OCI-LY1 (cell line): Measurements from ENCODE around the gene HYAL2.
"Not testable (repeated sequence)": the region's sequence is repeated elsewhere in the genome, so short reads cannot be mapped to it uniquely, and the experiment has no call there.

Experiments
- H2AFZ ChIP-seq: fragments of 200-600 bp; sonication (generic), shearing (Covaris generic); 2 replicates; pipeline ENCODE4 v1.6.0; 2014; ENCODE audit warnings: antibody characterized with exemption, mild to moderate bottlenecking, low read length
- H3F3A ChIP-seq: fragments of 200-600 bp; sonication (generic), shearing (Covaris generic); 2 replicates; pipeline ENCODE4 v1.6.0; 2014; ENCODE audit warnings: mild to moderate bottlenecking, antibody characterized with exemption, low read length, moderate library complexity; ENCODE audit not compliant: insufficient read depth
- H3K27ac ChIP-seq: fragments of 200-600 bp; sonication (generic); 2 replicates; pipeline ENCODE4 v1.5.1; 2014; ENCODE audit warnings: low read length, mixed run types, mild to moderate bottlenecking, low read depth; ENCODE audit not compliant: poor library complexity, severe bottlenecking
- H3K27me3 ChIP-seq: fragments of 200-600 bp; sonication (generic); 2 replicates; pipeline ENCODE4 v1.6.0; 2014; ENCODE audit warnings: antibody characterized with exemption, mild to moderate bottlenecking, low read length, moderate library complexity; ENCODE audit not compliant: insufficient read depth
- H3K36me3 ChIP-seq: fragments of 200-600 bp; sonication (generic); 2 replicates; pipeline ENCODE4 v1.6.1; 2014; ENCODE audit warnings: mild to moderate bottlenecking, antibody characterized with exemption, low read length, moderate library complexity, mixed read lengths; ENCODE audit not compliant: insufficient read depth
- H3K4me1 ChIP-seq: fragments of 200-600 bp; sonication (generic); 2 replicates; pipeline ENCODE4 v1.5.1; 2014; ENCODE audit warnings: mild to moderate bottlenecking, low read length, moderate library complexity; ENCODE audit not compliant: insufficient read depth, severe bottlenecking
- H3K4me2 ChIP-seq: fragments of 200-600 bp; sonication (generic), shearing (Covaris generic); 2 replicates; pipeline ENCODE4 v1.6.1; 2014; ENCODE audit warnings: low read length
- H3K4me3 ChIP-seq: fragments of 200-600 bp; sonication (generic); 2 replicates; pipeline ENCODE4 v1.5.1; 2014; ENCODE audit warnings: low read length, low read depth, mild to moderate bottlenecking, mixed read lengths; ENCODE audit not compliant: poor library complexity, severe bottlenecking
- H3K79me2 ChIP-seq: fragments of 200-600 bp; shearing (Covaris generic); 2 replicates; pipeline ENCODE4 v1.6.1; 2016; ENCODE audit warnings: mixed run types, low read length, mixed read lengths; ENCODE audit not compliant: insufficient read depth
- H3K9ac ChIP-seq: fragments of 200-600 bp; sonication (generic), shearing (Covaris generic); 2 replicates; pipeline ENCODE4 v1.6.1; 2014; ENCODE audit warnings: mild to moderate bottlenecking, low read length, mixed read lengths
- H3K9me2 ChIP-seq: fragments of 200-600 bp; sonication (generic), shearing (Covaris generic); 2 replicates; pipeline ENCODE4 v1.6.1; 2014; ENCODE audit warnings: low read depth, mild to moderate bottlenecking, low read length, mixed read lengths
- H3K9me3 ChIP-seq: fragments of 200-600 bp; shearing (Covaris generic); 2 replicates; pipeline ENCODE4 v1.6.1; 2014; ENCODE audit warnings: low read length, mixed read lengths
- H4K20me1 ChIP-seq: fragments of 200-600 bp; sonication (generic), shearing (Covaris generic); 2 replicates; pipeline ENCODE4 v1.6.0; 2016; ENCODE audit warnings: mild to moderate bottlenecking, low read length; ENCODE audit not compliant: insufficient read depth
- EZH2 ChIP-seq: fragments of 200-600 bp; sonication (generic), shearing (Covaris generic); IDR thresholded peaks from 2 replicates; pipeline ENCODE4 v1.8.0; 2017; ENCODE audit warnings: borderline replicate concordance, mixed run types, mild to moderate bottlenecking, antibody characterized with exemption, low read length, moderate library complexity, mixed read lengths
- TF ChIP-seq, protein P1 (sequence below): fragments of 200-600 bp; sonication (generic), shearing (Covaris generic); IDR thresholded peaks from 2 replicates; pipeline ENCODE4 v1.5.1; 2017; ENCODE audit warnings: mild to moderate bottlenecking, antibody characterized with exemption, low read length, moderate library complexity, mixed read lengths

Gene HYAL2

DNA sequence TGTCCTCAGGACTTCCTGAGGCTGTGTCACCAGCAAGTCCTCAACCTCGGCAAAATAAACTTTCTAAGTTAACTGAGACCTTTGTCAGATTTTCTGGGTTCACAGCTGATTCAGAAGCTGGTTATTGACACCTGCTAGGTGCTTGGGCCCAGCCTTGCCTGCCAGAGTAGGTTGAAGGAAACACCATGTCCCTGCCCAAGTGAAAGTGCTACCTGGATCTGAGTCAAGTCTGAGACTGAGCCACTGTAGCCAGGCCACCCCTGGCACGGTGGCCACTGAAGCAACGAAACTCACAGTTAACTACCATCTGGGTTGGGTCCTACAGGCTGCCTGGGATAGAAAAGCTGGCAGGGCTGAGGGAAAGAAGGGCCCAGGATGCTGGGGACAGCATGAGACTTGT is 8.2 kb downstream of the HYAL2 start:
- peaks cover 6% of the 10 kb centered on the region; the same call in 1 of the 2 replicates for H3K9me3 ChIP-seq
- H3K79me2 ChIP-seq, result no peaks in the 10 kb centered on the region
- H3K27ac ChIP-seq, result no peak overlapping the region
- no peaks in the 10 kb centered on the region for H4K20me1 ChIP-seq
- no peaks in the 10 kb centered on the region for H3K9me2 ChIP-seq
- H3F3A ChIP-seq, result no peaks in the 10 kb centered on the region
- H3K4me3 ChIP-seq, result no peak overlapping the region
- H3K4me1 ChIP-seq, result peaks cover 32% of the 10 kb centered on the region
- TF ChIP-seq, protein P1, sequence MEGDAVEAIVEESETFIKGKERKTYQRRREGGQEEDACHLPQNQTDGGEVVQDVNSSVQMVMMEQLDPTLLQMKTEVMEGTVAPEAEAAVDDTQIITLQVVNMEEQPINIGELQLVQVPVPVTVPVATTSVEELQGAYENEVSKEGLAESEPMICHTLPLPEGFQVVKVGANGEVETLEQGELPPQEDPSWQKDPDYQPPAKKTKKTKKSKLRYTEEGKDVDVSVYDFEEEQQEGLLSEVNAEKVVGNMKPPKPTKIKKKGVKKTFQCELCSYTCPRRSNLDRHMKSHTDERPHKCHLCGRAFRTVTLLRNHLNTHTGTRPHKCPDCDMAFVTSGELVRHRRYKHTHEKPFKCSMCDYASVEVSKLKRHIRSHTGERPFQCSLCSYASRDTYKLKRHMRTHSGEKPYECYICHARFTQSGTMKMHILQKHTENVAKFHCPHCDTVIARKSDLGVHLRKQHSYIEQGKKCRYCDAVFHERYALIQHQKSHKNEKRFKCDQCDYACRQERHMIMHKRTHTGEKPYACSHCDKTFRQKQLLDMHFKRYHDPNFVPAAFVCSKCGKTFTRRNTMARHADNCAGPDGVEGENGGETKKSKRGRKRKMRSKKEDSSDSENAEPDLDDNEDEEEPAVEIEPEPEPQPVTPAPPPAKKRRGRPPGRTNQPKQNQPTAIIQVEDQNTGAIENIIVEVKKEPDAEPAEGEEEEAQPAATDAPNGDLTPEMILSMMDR, result no peak
- no peak for TF ChIP-seq EZH2
- H3K36me3 ChIP-seq, result peaks cover 6% of the 10 kb centered on the region
- no peak overlapping the region for H3K4me2 ChIP-seq
- H2AFZ ChIP-seq, result no peak overlapping the region
- no peaks in the 10 kb centered on the region for H3K27me3 ChIP-seq
- H3K9ac ChIP-seq, result no peak overlapping the region

DNA sequence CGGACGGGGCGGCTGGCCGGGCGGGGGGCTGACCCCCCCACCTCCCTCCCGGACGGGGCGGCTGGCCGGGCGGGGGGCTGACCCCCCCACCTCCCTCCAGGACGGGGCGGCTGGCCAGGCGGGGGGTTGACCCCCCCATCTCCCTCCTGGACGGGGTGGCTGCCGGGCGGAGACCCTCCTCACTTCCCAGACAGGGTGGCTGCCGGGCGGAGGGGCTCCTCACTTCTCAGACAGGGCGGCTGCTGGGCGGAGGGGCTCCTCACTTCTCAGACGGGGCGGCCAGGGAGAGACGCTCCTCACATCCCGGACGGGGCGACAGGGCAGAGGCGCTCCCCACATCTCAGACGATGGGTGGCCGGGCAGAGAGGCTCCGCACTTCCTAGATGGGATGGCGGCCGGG is 10.5 kb downstream of the HYAL2 start:
- H3F3A ChIP-seq, H3K4me2 ChIP-seq, H3K27ac ChIP-seq, H3K9me3 ChIP-seq, H3K36me3 ChIP-seq, H3K9me2 ChIP-seq, H3K27me3 ChIP-seq, H4K20me1 ChIP-seq, H3K4me3 ChIP-seq, H3K79me2 ChIP-seq, H3K4me1 ChIP-seq, H3K9ac ChIP-seq, H2AFZ ChIP-seq: not testable (repeated sequence)

DNA sequence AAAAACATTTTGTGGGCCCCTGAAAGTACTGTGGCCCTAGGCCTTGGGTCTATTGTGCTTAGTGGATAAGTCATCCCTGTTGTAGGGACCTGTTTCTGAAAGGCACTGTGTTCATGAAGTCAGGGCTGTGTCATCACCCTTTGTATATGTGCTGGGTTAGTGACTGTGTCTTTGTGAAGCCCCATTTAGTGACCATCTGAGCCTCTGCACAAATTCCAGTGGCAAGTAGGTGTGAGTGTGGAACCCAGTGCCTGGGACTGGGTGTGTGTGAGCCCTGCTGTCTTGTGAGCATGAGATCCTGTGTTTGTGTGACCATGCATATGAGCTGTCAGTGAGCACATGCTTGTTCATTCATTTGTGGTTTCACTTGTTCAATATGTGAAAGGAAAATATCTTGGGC is 17.9 kb downstream of the HYAL2 start:
- peaks cover 12% of the 10 kb centered on the region for H3K4me1 ChIP-seq
- H3K9me3 ChIP-seq, result 0 out of 2 replicates have a peak, but pooled peaks cover 2% of the 10 kb centered on the region
- H3K9me2 ChIP-seq, result no peaks in the 10 kb centered on the region
- H3K36me3 ChIP-seq, result peaks cover 5% of the 10 kb centered on the region
- no peak overlapping the region for H3K4me2 ChIP-seq
- no peak overlapping the region for H3K4me3 ChIP-seq
- H3K27me3 ChIP-seq, result no peaks in the 10 kb centered on the region
- H3K27ac ChIP-seq, result no peak overlapping the region
- H3F3A ChIP-seq, result no peaks in the 10 kb centered on the region
- no peaks in the 10 kb centered on the region for H3K79me2 ChIP-seq
- H4K20me1 ChIP-seq, result no peaks in the 10 kb centered on the region
- H2AFZ ChIP-seq, result no peak overlapping the region
- no peak for TF ChIP-seq EZH2
- TF ChIP-seq, protein P1, result no peak
- no peak overlapping the region for H3K9ac ChIP-seq

DNA sequence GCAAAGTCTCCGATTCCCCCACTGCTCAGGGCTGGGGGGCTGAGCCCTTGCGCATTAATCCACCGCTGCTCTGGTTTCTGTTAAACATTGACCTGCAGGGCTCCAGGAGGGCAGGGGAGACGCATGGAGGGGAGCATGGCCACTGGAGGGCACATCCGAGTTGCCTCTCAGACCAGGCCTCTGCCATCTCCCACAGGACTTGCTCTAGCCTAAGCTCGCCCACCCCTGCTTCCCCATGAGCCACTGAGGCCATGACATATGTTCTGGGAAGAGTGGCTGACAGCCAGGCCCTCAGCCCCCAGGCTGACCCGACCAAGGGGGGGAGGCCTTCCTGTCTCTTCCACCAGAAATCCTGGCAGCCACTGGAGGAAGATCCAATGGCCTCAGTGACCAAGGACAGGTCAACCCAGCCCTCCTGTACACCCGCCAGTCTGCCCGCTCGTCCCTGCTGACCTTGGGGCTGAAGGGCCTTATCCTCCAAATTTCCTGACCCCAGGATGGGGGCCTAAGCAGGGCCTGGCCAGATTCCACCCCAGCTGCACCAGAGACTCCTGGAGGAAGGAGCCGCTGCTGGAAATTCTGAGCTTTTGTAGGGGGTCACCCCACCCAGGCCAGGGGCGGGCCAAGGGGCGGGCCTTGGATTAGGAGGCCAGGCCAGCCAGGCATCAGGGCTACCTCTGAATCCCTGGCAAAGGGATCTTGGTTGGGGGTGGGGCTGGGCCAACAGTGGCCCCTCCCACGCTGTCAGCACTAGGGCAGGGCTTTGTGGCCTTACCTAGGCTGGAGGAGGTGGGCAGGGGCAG is 19.3 kb downstream of the HYAL2 start, which contains the start of gene HYAL1:
TSS of gene HYAL1 (minus strand) at position 562 of the 803 bp plus-strand sequence. CDS start 618 bp downstream, outside the sequence.
- Histone ChIP-seq H3K9ac (no peak within 1 kb of the TSS), H3K4me3 (no peak within 1 kb of the TSS), H2AFZ (no peak within 1 kb of the TSS)

More for the DNA sequence above, 19.3 kb downstream of the HYAL2 start, which contains the start of gene HYAL1:
- TF ChIP-seq EZH2, result no peak
- TF ChIP-seq, protein P1, result no peak
- H3K9me2 ChIP-seq, result no peaks in the 10 kb centered on the region
- H3K9me3 ChIP-seq, result no peaks in the 10 kb centered on the region
- H3K4me1 ChIP-seq, result peaks cover 18% of the 10 kb centered on the region
- H4K20me1 ChIP-seq, result no peaks in the 10 kb centered on the region
- no peaks in the 10 kb centered on the region for H3F3A ChIP-seq
- no peak within 1 kb of the TSS for H3K4me2 ChIP-seq
- H3K79me2 ChIP-seq, result no peaks in the 10 kb centered on the region
- no peak within 1 kb of the TSS for H3K27ac ChIP-seq
- no peaks in the 10 kb centered on the region; the same call in 1 of the 2 replicates for H3K36me3 ChIP-seq
- H3K27me3 ChIP-seq, result no peaks in the 10 kb centered on the region
